DMS53 (cell line): ENCODE data around the gene ANGEL1.

Source experiments
- DNase-seq: peaks from one replicate; lab custom pipeline; 2025; lab: John Stamatoyannopoulos, UW

Gene ANGEL1, protein sequence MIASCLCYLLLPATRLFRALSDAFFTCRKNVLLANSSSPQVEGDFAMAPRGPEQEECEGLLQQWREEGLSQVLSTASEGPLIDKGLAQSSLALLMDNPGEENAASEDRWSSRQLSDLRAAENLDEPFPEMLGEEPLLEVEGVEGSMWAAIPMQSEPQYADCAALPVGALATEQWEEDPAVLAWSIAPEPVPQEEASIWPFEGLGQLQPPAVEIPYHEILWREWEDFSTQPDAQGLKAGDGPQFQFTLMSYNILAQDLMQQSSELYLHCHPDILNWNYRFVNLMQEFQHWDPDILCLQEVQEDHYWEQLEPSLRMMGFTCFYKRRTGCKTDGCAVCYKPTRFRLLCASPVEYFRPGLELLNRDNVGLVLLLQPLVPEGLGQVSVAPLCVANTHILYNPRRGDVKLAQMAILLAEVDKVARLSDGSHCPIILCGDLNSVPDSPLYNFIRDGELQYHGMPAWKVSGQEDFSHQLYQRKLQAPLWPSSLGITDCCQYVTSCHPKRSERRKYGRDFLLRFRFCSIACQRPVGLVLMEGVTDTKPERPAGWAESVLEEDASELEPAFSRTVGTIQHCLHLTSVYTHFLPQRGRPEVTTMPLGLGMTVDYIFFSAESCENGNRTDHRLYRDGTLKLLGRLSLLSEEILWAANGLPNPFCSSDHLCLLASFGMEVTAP

DNA sequence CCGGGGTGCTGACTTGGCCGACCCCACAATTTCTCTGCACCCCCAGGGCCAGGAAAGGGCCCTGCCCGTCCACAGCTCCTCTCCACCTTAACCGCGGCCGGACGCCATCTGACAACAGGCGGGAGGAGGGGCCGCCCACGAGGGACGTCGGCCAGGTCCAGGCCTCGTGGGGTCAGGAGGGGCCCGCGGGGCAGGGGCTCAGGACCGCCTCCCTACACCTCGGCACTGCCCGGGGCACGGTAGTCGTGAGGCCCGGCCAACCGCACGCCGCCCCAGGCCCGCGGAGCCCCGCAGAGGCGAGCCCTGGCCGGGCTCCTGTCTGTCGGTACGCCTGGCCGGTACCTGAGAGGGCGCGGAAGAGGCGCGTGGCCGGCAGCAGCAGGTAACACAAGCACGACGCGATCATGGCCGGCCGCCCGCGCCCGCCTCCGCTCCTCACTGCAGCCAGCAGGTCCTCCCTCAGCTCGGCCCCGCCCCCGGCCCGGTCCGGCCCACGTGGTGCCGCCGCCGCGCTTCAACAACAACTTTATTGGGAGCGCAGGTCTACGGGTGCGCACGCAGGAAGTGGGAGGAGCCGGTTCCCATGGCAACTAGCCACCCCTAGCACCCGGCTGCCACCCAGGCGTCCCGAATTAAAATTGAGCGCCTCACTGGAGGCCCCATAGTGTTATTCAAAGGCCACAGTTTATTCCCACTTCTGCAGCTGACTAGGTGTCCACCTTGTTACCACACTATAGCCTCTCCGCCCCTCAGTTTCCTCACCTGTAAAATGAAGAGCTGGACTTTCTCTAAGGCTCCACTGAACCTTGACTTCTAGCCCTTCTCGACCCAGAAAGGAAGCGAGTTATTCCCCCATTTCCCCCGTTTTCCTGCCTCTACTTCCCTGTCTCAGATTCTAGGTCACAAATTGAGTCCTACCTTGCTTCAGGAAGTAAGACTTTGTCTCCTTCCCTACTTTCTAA, at the start of gene ANGEL1:
Gene ANGEL1 (minus strand): TSS at position 461 of the 962 bp plus-strand sequence. CDS start 55 bp downstream, at position 406.
- peak; percentile 97 for DNase-seq

DNA sequence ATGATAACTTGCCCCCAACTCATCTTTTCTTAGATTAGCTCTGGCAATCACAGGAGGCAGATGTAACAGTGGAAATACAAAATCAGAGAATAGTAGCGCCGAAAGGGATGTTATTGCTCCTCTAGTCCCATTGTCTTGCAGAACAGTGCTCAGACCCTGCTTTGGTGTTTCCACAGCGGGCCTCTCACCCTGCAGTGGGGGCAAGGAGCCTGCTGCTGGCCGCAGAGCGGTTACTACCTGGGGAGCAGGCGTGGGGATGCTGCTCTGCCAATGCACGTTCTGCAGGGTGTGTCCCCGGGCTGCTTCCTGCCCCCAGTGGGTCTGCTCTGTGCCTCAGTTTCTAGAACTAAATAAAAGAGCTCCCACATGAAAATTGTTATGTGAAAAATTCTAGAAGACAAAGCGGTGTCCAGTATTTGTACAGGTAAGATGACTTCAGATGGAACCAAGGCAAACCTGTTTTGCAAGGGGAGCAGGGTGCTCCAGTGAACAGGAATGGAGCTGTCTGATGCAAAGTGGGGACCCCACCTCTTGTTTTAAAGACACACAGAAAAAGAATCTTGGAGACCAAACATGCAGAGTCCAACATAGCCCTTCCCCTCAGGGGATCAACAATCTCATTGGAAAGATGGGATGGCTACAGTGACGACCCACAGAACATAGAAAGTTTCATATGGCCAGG, 49.0 kb upstream of the ANGEL1 start:
- DNase-seq: no peak

DNA sequence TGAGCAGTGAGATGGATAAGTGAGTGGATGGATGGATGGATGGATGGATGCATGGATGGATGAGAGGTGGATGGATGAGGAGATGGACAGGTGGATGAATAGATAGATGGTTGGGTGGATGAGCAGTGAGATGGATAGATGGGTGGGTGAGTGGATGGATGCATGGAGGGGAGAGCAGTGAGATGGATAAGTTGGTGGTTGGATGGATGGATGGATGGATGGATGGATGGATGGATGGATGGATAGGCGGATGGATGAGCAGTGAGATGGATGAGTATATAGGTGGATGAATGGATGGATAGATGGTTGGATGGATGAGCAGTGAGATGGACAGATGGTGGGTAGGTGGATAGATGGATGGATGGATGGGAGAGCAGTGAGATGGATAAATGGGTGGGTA, 44.1 kb upstream of the ANGEL1 start:
- no peak for DNase-seq

DNA sequence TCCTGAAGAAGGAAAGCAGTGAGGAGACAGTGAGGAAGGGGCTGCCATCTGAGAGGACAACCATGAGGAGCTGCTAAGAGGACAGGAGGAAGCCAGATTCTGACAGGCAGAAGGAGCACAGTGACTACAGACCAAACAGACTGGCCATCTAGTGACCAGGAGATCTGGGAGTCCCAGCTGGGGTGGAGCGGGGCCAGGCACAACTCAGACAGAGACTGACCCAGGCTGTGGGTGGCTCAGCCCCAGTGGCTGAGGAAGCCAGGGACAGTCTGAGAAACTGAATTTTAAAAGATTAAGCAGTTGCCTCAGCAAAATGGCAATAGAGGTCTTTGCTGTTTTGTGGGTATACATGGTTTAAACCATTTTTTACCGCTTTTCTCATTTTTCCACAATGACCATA, 42.4 kb upstream of the ANGEL1 start:
- DNase-seq: no peak

DNA sequence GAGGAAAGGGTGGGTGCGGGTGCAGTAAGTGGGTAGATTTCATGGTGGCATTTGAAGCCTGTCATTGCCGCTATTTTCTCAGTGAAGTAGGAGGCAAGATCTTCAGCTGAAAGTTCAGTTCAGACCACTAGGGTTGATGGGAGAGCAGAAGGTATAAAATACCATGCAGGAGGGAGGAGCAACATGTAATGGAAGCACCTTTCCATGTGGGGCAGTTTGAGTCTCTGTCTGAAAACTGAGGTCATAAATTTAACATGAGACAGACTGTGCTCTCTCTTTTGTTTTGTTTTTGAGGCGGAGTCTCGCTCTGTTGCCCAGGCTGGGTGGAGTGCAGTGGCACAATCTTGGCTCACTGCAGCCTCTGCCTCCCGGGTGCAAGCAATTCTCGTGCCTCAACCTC, 36.2 kb upstream of the ANGEL1 start:
- DNase-seq: peak; percentile 25

DNA sequence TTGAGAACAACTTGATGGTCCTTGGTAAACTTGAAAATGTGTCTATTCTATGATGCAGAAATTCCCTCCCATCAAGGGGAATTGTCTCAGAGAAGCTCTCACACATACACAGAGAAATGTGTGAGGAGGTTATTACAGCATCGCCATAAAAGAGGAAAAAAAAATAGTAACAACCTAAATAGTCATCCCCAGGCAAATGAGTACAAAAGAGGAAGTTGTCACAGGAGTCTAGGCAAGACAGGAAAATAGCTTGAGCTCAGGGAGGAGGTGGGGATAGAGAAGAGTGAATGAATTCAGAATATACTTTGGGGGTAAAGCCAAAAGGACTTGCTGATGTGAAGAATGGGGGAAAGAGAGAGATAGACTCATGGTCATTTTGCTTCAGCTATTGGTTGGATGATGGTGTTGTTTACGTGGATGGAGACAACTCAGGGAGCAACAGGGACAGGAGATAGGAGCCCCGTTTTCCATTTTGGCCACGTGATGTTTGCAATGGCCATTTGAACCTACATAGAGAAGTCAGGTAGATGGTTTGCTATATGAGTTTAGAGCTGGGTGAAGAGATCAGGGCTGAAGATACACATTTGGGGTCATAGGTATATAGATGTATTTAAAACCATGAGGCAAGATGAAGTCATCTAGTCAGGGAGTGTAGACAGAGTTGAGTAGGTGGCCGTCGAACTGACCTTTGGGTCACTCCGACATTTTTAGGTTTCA, 33.8 kb upstream of the ANGEL1 start:
- no peak for DNase-seq

DNA sequence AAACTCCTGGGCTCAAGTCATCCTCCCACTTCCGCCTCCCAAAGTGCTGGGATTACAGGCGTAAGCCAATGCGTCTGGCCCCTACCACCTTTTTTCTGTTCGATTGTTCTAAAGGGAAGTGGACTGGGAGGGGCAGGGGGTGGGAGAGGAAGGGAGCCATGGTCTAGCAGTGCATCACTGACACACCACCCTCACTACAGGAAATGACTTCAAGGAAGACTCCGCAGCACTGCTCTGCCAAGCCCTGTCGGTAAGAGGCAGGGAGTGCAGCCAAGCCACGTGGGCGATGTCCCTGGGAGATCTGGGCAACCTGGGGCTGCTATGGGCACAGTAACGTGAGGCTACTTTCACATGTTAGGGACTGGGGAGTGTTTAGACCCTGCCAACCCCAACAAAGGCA, 31.5 kb upstream of the ANGEL1 start:
- no peak for DNase-seq

DNA sequence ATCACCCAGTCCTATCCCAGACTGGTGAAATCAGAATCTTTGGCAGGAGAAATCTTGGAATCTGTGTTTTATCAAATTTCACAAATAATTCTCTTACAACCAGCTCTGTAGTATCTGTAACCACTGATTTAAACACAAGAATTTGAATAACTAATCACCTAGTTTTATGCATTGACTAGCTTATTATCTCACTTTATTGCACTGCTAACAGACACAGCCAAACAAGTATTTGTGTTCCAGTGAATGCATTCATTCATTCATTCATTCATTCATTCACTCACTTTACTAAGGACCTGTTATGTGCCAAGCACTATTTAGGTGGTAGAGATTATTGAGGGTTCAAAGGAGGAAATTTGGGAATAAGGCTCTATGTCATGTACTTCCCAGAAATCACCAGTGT, 29.7 kb upstream of the ANGEL1 start:
- no peak for DNase-seq

DNA sequence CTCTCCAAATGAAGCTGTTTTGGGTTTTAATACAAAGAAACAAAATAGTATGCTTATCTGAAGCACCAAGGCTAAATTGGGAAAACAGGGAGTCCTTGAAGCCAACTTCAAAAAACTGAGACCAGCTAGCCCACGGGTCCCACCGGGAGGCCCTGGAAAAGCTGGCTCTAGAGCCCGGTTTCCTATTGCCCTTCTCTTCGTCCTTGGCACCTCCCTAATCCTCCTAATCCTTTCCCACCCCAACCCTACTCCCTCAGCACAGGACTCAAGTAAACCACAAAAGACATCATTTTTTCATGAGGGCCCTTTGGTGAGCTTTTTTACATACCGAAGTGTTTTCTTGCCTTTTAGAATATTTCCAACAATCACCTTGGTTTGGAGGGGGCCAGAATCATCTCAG, 24.8 kb upstream of the ANGEL1 start:
- no peak for DNase-seq

DNA sequence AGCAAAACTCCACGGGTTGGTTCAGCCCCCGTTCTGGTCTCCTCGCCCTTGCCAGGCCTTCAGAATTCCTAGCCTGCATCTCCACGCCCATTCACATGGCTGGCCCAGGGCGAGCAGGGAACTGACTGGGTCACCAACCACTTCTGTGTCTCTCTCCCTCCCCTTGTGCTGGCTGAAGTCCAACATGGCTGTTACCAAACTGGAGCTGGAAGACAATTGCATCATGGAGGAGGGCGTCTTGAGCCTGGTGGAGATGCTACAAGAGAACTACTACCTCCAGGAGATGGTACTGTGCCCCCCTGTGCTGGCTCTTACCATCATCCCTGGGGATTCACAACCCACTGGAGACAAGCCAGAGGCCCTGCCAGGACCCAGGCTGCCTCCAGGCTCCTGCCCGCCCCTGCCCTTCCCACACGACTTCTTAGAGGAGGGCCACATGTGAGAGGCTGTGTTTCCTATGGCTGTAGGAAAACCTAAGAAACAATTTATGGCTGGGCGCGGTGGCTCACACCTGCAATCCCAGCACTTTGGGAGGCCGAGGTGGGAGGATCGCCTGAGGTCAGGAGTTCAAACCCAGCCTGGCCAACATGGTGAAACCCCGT, 23.4 kb upstream of the ANGEL1 start:
- no peak for DNase-seq

DNA sequence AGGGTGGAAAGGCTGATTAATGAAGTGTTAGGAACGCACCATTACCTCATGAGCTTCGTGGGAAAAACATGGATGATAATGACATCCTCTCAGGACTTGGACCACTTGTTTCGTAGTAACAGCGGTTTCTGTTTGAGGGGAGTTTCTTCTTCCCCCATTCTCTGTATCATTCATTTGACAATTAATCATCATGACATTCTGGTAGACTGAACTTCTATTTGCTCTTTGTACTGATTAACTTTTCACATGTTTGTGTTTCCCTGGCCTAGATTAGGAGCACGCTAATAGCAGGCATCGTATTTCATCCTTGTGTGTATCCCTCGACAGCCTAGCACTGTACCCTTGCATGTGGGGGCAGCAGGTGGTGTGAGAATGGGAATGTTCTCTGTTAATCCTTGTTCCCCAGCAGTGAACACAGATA, 21.6 kb upstream of the ANGEL1 start:
- peak; percentile 37 for DNase-seq

DNA sequence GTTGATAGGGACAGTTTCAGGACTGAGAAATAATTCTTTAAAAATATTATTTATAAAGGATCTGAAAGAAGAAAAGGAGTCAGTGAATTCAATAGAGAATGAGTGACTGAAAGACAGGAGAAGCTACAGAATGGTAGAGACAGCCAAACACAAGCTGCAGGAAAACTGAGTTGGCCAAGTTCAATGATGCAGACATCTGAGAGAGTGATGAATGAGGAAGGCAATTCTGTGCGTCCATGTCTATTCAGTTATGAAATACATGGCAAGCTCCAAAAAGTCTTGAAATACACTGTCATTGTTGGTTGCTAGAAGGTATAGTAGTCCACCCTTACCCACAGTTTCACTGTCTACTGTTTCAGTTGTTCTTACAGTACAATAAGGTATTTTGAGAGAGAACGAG, 20.3 kb upstream of the ANGEL1 start:
- no peak for DNase-seq

DNA sequence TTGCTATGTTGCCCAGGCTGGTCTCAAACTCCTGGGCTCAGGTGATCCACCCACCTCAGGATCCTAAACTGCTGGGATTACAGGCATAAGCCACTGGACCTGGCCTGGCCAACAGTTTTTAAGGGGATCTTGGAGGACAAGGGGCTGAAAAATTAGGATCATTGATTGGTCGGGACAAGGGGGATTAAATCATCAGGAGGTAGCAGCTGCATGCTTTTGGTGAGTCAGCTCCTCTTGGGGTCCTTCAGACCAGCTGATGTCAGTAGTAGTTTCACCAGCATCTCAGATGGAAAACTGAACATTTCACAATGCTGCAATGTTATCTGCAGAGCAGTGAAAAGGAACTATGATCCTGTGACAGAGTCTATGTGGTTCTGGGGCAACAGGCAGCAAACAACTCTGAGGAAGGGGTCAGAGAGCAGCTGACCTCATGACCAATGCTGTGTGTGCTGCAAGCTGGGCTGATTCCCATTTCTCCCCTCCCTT, 19.9 kb upstream of the ANGEL1 start:
- no peak for DNase-seq

DNA sequence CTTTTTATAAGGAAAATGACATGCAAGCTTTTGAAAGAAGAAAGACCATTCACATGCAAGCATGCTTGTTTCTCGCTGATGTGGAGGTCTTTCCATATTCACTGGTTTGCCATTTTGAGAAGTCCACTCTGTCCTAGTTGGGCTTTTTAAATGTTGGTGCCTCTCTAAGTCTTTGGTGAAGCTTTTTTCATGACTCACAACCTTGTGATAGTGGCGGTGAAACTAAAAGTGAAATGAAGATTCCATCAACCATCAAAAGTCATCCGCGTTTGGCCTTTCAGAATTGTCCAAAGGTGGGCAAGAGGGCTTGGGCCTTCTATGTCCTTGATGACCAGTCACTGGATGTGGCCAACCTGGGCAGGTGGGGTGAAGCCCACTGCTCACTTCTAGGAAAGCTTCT, 17.9 kb upstream of the ANGEL1 start:
- no peak for DNase-seq

DNA sequence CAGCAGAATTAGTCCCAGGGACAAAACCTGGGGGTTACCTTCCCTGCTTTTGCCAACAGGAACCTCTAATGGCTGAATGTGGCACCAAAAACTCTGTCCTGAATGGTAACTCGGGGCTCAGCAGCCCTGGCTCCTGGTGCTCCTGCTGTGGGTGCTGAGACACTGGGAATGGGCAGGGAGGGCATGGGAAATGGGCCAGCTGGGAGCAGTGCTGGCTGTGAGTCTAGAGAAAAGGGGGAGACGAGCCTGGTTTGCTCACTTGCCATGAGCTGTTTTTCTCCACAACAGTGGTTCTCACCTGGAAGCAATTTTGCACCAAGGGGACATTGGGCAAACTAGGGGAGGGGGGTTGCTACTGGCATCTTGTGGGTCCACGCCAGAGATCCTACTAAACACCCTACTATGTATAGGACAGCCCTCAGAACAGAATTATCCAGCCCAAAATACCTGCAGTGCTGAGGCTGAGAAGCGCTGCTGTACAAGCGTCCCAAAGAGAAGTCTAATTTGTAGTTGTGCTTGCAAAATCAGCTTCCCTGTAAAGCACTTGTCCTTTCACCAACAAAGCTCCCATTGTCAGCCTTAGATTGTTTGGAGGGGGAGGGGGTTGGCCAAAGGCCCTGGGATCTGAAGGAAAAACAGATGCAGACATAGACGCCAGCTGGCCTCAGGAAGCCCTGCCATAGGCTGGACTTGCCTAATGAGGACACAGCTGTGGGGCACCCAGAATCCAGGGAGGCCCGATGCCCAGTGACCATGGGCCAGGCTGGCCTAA, 17.2 kb upstream of the ANGEL1 start:
- no peak for DNase-seq

DNA sequence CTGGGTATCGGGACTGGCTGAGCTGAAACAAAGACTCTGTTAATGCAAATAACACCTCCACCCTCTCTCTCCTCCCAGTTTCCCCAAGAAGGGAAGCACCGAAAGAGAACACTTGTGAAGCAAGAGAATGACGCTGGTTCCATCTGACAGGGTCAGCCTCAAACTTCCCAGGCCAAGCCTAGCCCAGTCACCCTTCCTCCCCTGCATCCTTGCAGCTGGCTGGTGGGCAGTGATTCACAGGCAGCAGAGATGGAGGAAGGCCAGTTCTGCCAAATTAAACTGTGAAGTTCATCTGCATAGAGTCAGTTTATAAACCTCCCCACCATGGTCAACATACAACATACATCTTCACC, 16.3 kb upstream of the ANGEL1 start:
- no peak for DNase-seq

DNA sequence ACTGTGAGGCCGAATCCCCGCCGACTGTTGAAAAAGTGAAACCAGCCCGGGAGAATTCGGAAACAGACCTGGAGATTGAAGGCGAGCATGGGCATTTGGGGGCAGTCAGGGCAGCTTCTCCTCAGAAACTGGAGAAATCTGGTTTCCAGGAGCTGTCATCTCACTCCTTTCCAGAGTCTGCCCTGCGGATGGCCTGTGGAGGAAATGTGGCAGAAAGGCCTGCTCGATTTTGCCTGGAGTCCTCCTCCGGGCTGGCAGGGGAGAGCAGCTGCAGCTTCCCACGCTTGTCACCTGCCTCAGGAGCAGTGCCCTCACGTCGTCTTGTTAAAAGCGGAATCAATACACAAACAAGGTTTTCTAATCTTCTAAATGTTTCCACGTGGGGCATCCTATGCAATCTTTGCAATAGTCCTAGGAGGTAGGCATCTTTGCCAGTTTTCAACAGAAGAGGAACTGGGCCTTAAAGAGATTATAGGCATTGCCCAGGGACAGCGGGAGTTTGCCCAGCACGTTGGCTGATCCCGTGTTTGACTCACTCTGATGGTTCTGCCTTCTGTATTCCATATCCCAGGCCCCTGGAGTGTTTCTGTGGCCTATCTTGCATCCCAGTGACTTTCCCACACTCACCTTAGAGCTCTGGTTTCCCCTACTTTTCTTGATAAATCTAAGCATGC, 15.8 kb upstream of the ANGEL1 start:
- DNase-seq: peak; percentile 62

DNA sequence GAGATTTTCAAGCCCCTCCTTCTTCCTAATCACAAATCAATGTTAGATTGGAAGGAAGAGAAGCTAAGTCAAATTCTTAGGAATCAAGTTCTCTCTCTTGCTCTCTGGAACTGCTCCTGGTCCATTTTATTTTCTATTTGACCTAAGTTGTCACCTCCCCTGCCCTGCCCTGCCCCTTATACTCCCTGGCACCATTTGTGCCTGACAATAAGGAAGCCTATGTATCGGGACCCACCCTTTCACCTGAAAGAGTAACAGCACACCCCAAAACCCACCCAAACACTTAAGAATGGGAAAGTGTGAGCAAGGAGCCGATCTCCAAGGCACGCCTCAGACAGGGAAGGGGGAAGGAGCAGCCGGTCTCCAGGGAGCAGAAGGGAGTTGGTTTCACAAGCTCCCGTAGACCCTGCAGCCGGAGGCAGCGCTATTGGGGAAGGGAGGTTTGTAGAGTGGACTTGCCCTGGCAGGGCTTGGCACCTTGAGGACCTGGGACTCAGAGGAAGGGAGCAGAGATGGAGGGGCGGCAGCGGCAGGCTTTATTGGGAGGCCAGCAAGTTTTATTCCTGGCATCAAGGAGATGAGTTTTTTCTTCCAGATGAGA, 15.1 kb upstream of the ANGEL1 start:
- peak; percentile 32 for DNase-seq

DNA sequence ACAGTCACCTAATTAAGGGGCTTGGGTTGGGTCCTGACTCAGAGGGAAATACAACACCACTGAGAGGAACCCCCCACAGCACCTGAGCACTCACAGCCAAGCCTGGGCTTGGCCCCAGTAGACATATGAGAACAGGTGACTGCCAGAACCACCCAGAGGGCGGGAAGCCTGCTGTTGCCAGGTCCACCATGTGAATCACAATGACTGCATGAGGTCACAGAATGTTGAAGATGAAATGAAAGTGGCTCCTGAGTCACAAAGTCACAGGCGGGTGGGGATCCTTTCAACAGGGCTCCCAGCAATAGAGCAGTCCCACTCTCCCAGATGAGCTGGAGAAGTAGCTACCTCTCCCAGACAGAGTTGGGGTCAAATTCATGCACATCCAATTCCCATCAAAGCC, 13.4 kb upstream of the ANGEL1 start, which contains the start of gene LRRC74A:
Gene LRRC74A (plus strand): TSS at position 287 of the 400 bp plus-strand sequence. CDS start 290 bp downstream, outside the sequence.
- peak; percentile 22 for DNase-seq
